ENCODE data around the gene MRO. TPM values are rescaled to one million over a fixed set of nuclear protein-coding genes. Genes with fewer than 3 reads are reported as not detected.

Gene MRO
- total RNA-seq, 1 donor from 2014 or later: 0.18 TPM

DNA sequence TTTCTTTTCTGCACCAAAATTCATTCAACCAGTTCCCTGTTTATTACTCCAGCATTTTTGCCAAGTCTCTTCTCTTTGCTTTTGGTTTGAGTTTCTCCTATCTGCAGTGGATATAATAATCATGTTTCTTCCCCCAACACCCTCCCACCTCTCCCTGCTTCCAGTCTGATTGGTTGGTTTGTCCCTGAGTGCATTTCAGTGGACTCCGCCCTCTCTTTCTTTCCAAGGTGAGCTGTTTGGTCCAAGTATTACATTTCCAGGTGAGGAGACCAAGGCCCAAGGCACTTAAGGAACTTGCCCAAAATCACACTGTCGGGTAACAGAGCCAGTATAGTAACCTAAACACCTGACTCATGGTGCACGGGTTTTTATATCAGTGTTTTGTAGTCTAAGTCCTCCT, 17.7 kb downstream of the MRO start:
- no peaks in the 10 kb centered on the region for H3K27me3 ChIP-seq (ENCODE audit: insufficient read depth, low read length)
- Mint-ChIP-seq H3K27ac (ENCODE audit: unreplicated experiment) (no peak overlapping the region), H3K36me3 (ENCODE audit: low read depth, unreplicated experiment) (peaks cover 2% of the 10 kb centered on the region), H3K27me3 (ENCODE audit: low read depth, unreplicated experiment) (peaks cover 1% of the 10 kb centered on the region), H3K4me1 (ENCODE audit: low read depth, unreplicated experiment) (peaks cover 5% of the 10 kb centered on the region), H3K9me3 (ENCODE audit: unreplicated experiment) (no peaks in the 10 kb centered on the region), H3K4me3 (ENCODE audit: unreplicated experiment) (no peak overlapping the region)
- TF ChIP-seq, protein P1, sequence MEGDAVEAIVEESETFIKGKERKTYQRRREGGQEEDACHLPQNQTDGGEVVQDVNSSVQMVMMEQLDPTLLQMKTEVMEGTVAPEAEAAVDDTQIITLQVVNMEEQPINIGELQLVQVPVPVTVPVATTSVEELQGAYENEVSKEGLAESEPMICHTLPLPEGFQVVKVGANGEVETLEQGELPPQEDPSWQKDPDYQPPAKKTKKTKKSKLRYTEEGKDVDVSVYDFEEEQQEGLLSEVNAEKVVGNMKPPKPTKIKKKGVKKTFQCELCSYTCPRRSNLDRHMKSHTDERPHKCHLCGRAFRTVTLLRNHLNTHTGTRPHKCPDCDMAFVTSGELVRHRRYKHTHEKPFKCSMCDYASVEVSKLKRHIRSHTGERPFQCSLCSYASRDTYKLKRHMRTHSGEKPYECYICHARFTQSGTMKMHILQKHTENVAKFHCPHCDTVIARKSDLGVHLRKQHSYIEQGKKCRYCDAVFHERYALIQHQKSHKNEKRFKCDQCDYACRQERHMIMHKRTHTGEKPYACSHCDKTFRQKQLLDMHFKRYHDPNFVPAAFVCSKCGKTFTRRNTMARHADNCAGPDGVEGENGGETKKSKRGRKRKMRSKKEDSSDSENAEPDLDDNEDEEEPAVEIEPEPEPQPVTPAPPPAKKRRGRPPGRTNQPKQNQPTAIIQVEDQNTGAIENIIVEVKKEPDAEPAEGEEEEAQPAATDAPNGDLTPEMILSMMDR (IDR thresholded peaks at IDR 0.05; ENCODE audit: insufficient read depth, low read depth, low read length): no peak
- TF ChIP-seq EZH2 (IDR thresholded peaks at IDR 0.05; ENCODE audit: insufficient read depth, low read length): no peak
- DNase-seq (ENCODE audit: low read depth) (no peak), FAIRE-seq (no peak)
- no peak overlapping the region for H3K4me2 ChIP-seq (ENCODE audit: low read length)
- H3K4me3 ChIP-seq (ENCODE audit: insufficient read depth, low read depth, low read length): no peak overlapping the region
- H3K27ac ChIP-seq (ENCODE audit: low read depth, low read length): no peak overlapping the region
- H4K20me1 ChIP-seq (ENCODE audit: insufficient read depth, low read length): no peaks in the 10 kb centered on the region
- no peaks in the 10 kb centered on the region for H3K9me3 ChIP-seq (ENCODE audit: insufficient read depth, low read depth, low read length)
- no peak overlapping the region for H2AFZ ChIP-seq (ENCODE audit: low read depth, low read length)
- no peak overlapping the region for H3K9ac ChIP-seq (ENCODE audit: low read length)
- H3K36me3 ChIP-seq (ENCODE audit: insufficient read depth, low read length): no peaks in the 10 kb centered on the region
- no peaks in the 10 kb centered on the region for H3K79me2 ChIP-seq (ENCODE audit: insufficient read depth, low read length)
- H3K4me1 ChIP-seq (ENCODE audit: insufficient read depth, low read length): no peaks in the 10 kb centered on the region

DNA sequence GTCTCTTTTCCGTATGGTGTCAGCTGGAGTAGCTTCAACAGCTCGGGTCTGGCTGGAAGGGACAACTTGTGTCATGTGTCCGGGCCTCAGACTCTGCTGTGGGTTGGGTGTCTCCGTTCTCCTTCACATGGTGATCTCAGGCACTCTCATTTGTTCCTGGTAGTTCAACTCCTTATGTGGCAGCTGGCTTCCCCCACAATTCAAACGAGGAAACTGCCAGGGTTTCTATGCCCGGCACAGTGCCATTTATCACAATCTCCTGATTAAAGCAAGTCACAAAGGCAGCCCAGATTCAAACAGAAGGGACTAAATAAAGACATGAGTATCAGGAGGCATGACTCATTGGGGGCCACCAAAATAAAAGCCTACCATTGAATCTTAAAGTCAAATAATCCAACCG, 22.7 kb downstream of the MRO start:
- Histone ChIP-seq H3K4me3 (ENCODE audit: insufficient read depth, low read depth, low read length) (no peak overlapping the region), H3K4me1 (ENCODE audit: insufficient read depth, low read length) (no peaks in the 10 kb centered on the region), H2AFZ (ENCODE audit: low read depth, low read length) (no peak overlapping the region), H3K79me2 (ENCODE audit: insufficient read depth, low read length) (no peaks in the 10 kb centered on the region), H3K27me3 (ENCODE audit: insufficient read depth, low read length) (no peaks in the 10 kb centered on the region), H3K27ac (ENCODE audit: low read depth, low read length) (no peak overlapping the region), H3K9ac (ENCODE audit: low read length) (no peak overlapping the region), H3K4me2 (ENCODE audit: low read length) (no peak overlapping the region), H3K36me3 (ENCODE audit: insufficient read depth, low read length) (no peaks in the 10 kb centered on the region), H3K9me3 (ENCODE audit: insufficient read depth, low read depth, low read length) (no peaks in the 10 kb centered on the region), H4K20me1 (ENCODE audit: insufficient read depth, low read length) (no peaks in the 10 kb centered on the region)
- Mint-ChIP-seq H3K27ac (ENCODE audit: unreplicated experiment) (no peak overlapping the region), H3K36me3 (ENCODE audit: low read depth, unreplicated experiment) (no peaks in the 10 kb centered on the region), H3K4me3 (ENCODE audit: unreplicated experiment) (no peak overlapping the region), H3K9me3 (ENCODE audit: unreplicated experiment) (no peaks in the 10 kb centered on the region), H3K4me1 (ENCODE audit: low read depth, unreplicated experiment) (no peaks in the 10 kb centered on the region), H3K27me3 (ENCODE audit: low read depth, unreplicated experiment) (peaks cover 14% of the 10 kb centered on the region)
- DNase-seq (ENCODE audit: low read depth) (no peak), FAIRE-seq (no peak)
- no peak for TF ChIP-seq EZH2 (IDR thresholded peaks at IDR 0.05; ENCODE audit: insufficient read depth, low read length)
- TF ChIP-seq, protein P1 (IDR thresholded peaks at IDR 0.05; ENCODE audit: insufficient read depth, low read depth, low read length): no peak

DNA sequence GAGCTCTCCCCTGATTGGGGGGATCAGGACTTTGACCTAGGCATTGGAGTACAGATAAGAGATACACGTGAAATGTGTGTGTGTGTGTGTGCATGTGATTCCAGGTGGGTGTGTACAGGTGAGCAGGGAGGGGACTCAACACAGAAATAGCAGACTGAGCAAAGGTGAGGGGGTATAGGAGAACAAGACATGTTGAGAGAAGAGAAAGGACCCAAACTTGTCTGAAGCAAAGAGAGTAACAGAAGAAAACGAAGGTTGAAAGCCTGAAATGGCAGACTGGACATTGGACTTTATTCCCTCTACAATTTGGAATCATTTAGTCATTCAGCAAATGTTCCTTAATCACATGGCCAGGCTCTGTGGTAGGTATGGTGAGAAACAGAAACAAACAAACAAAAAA, 23.3 kb downstream of the MRO start:
- H3K27me3 Mint-ChIP-seq (ENCODE audit: low read depth, unreplicated experiment): peaks cover 14% of the 10 kb centered on the region
- Histone ChIP-seq H3K9me3 (ENCODE audit: insufficient read depth, low read depth, low read length) (no peaks in the 10 kb centered on the region), H4K20me1 (ENCODE audit: insufficient read depth, low read length) (no peaks in the 10 kb centered on the region), H3K27ac (ENCODE audit: low read depth, low read length) (no peak overlapping the region), H3K27me3 (ENCODE audit: insufficient read depth, low read length) (no peaks in the 10 kb centered on the region), H3K79me2 (ENCODE audit: insufficient read depth, low read length) (no peaks in the 10 kb centered on the region), H2AFZ (ENCODE audit: low read depth, low read length) (no peak overlapping the region), H3K4me3 (ENCODE audit: insufficient read depth, low read depth, low read length) (no peak overlapping the region), H3K36me3 (ENCODE audit: insufficient read depth, low read length) (no peaks in the 10 kb centered on the region), H3K9ac (ENCODE audit: low read length) (no peak overlapping the region), H3K4me2 (ENCODE audit: low read length) (no peak overlapping the region), H3K4me1 (ENCODE audit: insufficient read depth, low read length) (no peaks in the 10 kb centered on the region)
- DNase-seq (ENCODE audit: low read depth) (no peak), FAIRE-seq (no peak)
- H3K4me1 Mint-ChIP-seq (ENCODE audit: low read depth, unreplicated experiment): no peaks in the 10 kb centered on the region
- no peaks in the 10 kb centered on the region for H3K9me3 Mint-ChIP-seq (ENCODE audit: unreplicated experiment)
- H3K36me3 Mint-ChIP-seq (ENCODE audit: low read depth, unreplicated experiment): no peaks in the 10 kb centered on the region
- H3K27ac Mint-ChIP-seq (ENCODE audit: unreplicated experiment): no peak overlapping the region
- no peak overlapping the region for H3K4me3 Mint-ChIP-seq (ENCODE audit: unreplicated experiment)
- TF ChIP-seq, protein P1 (IDR thresholded peaks at IDR 0.05; ENCODE audit: insufficient read depth, low read depth, low read length): no peak
- TF ChIP-seq EZH2 (IDR thresholded peaks at IDR 0.05; ENCODE audit: insufficient read depth, low read length): no peak

Data from astrocyte (in vitro differentiated cells and primary cell).